Measurements from ENCODE around the gene PDLIM7. TPM values are rescaled to one million over a fixed set of nuclear protein-coding genes. Genes with fewer than 3 reads are reported as not detected.

The PDLIM7 gene
- total and polyA plus RNA-seq, 2 experiments from 2014 or later, result 94.7 to 128 TPM

- Histone ChIP-seq H3K27me3 (ENCODE audit: insufficient read depth) (peaks cover 12% of the 10 kb centered on the region), H3K27ac (ENCODE audit: low read depth) (no peak overlapping the region), H2AFZ (no peak overlapping the region), H3K4me1 (ENCODE audit: insufficient read depth) (peaks cover 13% of the 10 kb centered on the region), H3K9me2 (ENCODE audit: insufficient read depth) (no peaks in the 10 kb centered on the region), H3K79me2 (replicated peaks; ENCODE audit: insufficient read depth) (no peaks in the 10 kb centered on the region), H3K36me3 (ENCODE audit: insufficient read depth) (peaks cover 2% of the 10 kb centered on the region; the same call in 1 of the 2 replicates), H3K4me2 (no peak overlapping the region), H3K4me3 (no peak overlapping the region), H3F3A (replicated peaks; ENCODE audit: low read depth) (peaks cover 13% of the 10 kb centered on the region; the same call in 1 of the 2 replicates), H4K20me1 (replicated peaks; ENCODE audit: insufficient read depth) (no peaks in the 10 kb centered on the region; the same call in 1 of the 2 replicates)
- Mint-ChIP-seq H3K27me3 (ENCODE audit: insufficient read depth, low read depth, poor library complexity) (peaks cover 28% of the 10 kb centered on the region), H3K36me3 (ENCODE audit: low read depth) (peaks cover 44% of the 10 kb centered on the region), H3K4me3 (no peak overlapping the region), H3K9me3 (peaks cover 4% of the 10 kb centered on the region; the same call in 1 of the 3 replicates), H3K4me1 (peaks cover 23% of the 10 kb centered on the region), H3K27ac (no peak overlapping the region)
- DNase-seq (ENCODE audit: low spot score), result no peak
- TF ChIP-seq POLR2AphosphoS5 (IDR thresholded peaks at IDR 0.05; ENCODE audit: low read depth), result 0 out of 2 replicates have a peak, but pooled peaks have one; percentile 14
- no peak for TF ChIP-seq JUNB (IDR thresholded peaks at IDR 0.05; ENCODE audit: unreplicated experiment)
- peak; percentile 51 for ATAC-seq
Observed at GRCh38 chr5:177440211-177440989, 57.0 kb downstream of the PDLIM7 start.

DNA sequence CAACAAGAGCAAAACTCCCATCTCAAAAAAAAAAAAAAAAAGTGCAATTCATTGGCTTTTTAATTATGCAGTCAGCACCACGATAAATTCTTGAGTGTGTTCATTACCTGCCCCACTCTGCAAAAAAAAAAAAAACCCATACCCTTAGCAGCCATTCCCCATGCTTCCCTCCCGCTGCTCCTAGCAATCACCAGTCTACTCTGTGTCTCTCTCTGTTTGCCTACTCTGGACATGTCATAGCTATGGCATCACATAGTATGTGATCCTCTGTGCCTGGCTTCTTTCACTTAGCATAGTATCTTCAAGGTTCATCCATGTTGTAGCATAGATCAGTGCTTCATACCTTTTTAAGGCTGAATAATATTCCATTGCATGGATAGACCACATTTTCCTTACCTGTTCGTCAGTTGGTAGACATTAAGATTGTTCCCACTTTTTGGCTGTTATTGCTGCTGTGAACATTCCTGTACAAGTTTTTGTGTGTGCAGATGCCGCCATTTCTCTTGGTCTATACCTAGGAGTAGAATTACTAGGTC, 57.8 kb downstream of the PDLIM7 start:
- Mint-ChIP-seq H3K27me3 (ENCODE audit: insufficient read depth, low read depth, poor library complexity) (peaks cover 23% of the 10 kb centered on the region), H3K27ac (no peak overlapping the region), H3K4me1 (peaks cover 17% of the 10 kb centered on the region), H3K9me3 (peaks cover 4% of the 10 kb centered on the region; the same call in 1 of the 3 replicates), H3K36me3 (ENCODE audit: low read depth) (peaks cover 51% of the 10 kb centered on the region), H3K4me3 (no peak overlapping the region; the same call in 2 of the 3 replicates)
- H3F3A ChIP-seq (replicated peaks; ENCODE audit: low read depth), result peaks cover 7% of the 10 kb centered on the region; the same call in 1 of the 2 replicates
- peaks cover 7% of the 10 kb centered on the region; the same call in 1 of the 2 replicates for H3K4me1 ChIP-seq (ENCODE audit: insufficient read depth)
- H3K27ac ChIP-seq (ENCODE audit: low read depth), result no peak overlapping the region
- H3K4me3 ChIP-seq, result no peak overlapping the region
- DNase-seq (ENCODE audit: low spot score), result no peak
- H3K36me3 ChIP-seq (ENCODE audit: insufficient read depth), result peaks cover 3% of the 10 kb centered on the region; the same call in 1 of the 2 replicates
- H3K4me2 ChIP-seq, result no peak overlapping the region
- H3K27me3 ChIP-seq (ENCODE audit: insufficient read depth), result peaks cover 4% of the 10 kb centered on the region; the same call in 1 of the 2 replicates
- no peak for ATAC-seq
- no peak overlapping the region for H2AFZ ChIP-seq
- H3K9me2 ChIP-seq (ENCODE audit: insufficient read depth), result no peaks in the 10 kb centered on the region
- no peaks in the 10 kb centered on the region for H4K20me1 ChIP-seq (replicated peaks; ENCODE audit: insufficient read depth)
- H3K79me2 ChIP-seq (replicated peaks; ENCODE audit: insufficient read depth), result no peaks in the 10 kb centered on the region
- TF ChIP-seq ZNF331 (CRISPR knock-in tag; IDR thresholded peaks at IDR 0.05; ENCODE audit: low read depth) (no peak), ZNF462 (CRISPR knock-in tag; IDR thresholded peaks at IDR 0.05) (no peak), NANOG (IDR thresholded peaks at IDR 0.05; ENCODE audit: borderline replicate concordance) (no peak), CREB1 (CRISPR knock-in tag; IDR thresholded peaks at IDR 0.05; ENCODE audit: low read depth) (no peak), REST (IDR thresholded peaks at IDR 0.05; ENCODE audit: unreplicated experiment) (no peak), EZH2phosphoT487 (IDR thresholded peaks at IDR 0.05; ENCODE audit: unreplicated experiment) (no peak)
- TF ChIP-seq, protein P1, sequence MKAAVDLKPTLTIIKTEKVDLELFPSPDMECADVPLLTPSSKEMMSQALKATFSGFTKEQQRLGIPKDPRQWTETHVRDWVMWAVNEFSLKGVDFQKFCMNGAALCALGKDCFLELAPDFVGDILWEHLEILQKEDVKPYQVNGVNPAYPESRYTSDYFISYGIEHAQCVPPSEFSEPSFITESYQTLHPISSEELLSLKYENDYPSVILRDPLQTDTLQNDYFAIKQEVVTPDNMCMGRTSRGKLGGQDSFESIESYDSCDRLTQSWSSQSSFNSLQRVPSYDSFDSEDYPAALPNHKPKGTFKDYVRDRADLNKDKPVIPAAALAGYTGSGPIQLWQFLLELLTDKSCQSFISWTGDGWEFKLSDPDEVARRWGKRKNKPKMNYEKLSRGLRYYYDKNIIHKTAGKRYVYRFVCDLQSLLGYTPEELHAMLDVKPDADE (IDR thresholded peaks at IDR 0.05), result no peak
